ENCODE measurements around the gene ZNF763. TPM values are rescaled to one million over a fixed set of nuclear protein-coding genes. Genes with fewer than 3 reads are reported as not detected.

ZNF763 gene
- 0.55 and 0.72 TPM in 2 replicates for polyA plus RNA-seq (2012; rRNA removed)
- 0.72 and 0.86 TPM in 2 replicates for polyA plus RNA-seq (2012; cell fraction: cytosol; rRNA removed)
- polyA plus RNA-seq (2012; cell fraction: nucleus; rRNA removed): 1.2 and 2.5 TPM in 2 replicates

DNA sequence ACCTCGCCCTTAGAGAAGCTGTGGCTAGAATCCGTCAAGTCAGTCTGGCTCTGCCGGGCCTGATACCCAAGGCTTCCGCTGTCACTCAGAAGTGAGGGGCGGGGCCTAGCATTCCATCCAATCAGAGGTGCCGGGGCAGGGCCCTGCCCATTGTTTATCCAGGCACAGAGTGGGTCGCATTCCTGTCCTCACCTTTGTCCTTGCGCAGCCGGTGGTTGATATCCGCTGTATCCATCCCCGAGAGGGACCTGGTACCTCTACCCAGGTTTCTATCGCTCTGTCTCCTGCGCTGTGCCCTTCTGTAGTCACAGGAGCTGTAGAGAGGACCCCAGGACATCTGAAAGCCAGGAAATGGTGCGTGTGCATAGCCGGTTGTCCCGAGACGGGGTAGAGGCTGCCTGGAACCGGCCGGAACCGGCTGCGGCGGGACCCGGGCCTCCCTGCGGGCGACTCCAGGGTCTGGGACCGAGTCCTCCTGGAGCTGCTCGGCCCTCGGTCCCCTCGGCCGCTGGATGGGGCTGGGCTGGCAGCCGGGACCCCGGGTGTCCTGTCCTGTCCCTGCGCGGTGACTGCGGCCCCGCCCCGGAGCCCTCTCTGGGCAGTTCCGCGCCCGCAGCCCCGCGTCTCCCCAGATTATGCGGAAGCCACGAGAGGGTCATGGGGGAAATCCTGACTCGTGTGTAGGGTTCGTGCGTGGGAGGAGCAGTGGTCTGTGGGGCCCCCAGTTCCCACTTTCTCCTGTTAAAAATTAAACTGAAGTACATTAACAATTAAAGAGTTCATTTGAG, at the start of gene ZNF763:
TSS of gene ZNF763 (plus strand) at position 183 of the 788 bp plus-strand sequence. CDS start at position 352, 169 bp downstream.
- peak; percentile 92 for DNase-seq
- Histone ChIP-seq H3K9ac (peak within 1 kb of the TSS; percentile 69), H3K4me1 (ENCODE audit: control insufficient read depth in 1 of 2, insufficient read depth in 2 of 2, low read depth in 1 of 2, low read length in 1 of 2) (peaks cover 0 to 7% of the 10 kb centered on the region in 2 experiments; a peak in 1 of 4 replicates), H3K9me2 (no peaks in the 10 kb centered on the region), H3K36me3 (replicated peaks in 1 of 2; ENCODE audit: control insufficient read depth in 1 of 2, insufficient read depth in 2 of 2, low read length in 1 of 2) (no peaks in the 10 kb centered on the region), H3K27me3 (ENCODE audit: insufficient read depth) (no peaks in the 10 kb centered on the region), H3K9me3 (no peaks in the 10 kb centered on the region), H4K20me1 (ENCODE audit: insufficient read depth) (no peaks in the 10 kb centered on the region), H3K4me3 (ENCODE audit: low read depth in 2 of 2, low read length in 1 of 2) (peak within 1 kb of the TSS; percentile 65), H3K4me2 (peak within 1 kb of the TSS; percentile 74), H2AFZ (ENCODE audit: low read depth) (peak within 1 kb of the TSS; percentile 77), H3K27ac (ENCODE audit: low read depth in 2 of 2, low read length in 1 of 2) (peak within 1 kb of the TSS; percentile 30 to 72), H3K79me2 (ENCODE audit: insufficient read depth) (no peaks in the 10 kb centered on the region), H3F3A (replicated peaks; ENCODE audit: insufficient read depth) (peaks cover 5% of the 10 kb centered on the region)
- WGBS (ENCODE audit: low lambda C conversion rate): 3% methylated on average over 31 of the region's 47 CpGs
- POLR2A ChIA-PET: interaction anchor here (0.5 to 2.5 kb wide), 9 partner anchors 10 to 675 kb away, joined by 3 to 12 read pairs (median 4); partner anchors contain the start of genes ZNF20, ZNF491 and ZNF878
- CTCF ChIA-PET: interaction anchor here (0.6 to 7.8 kb wide), 12 partner anchors 10 to 175 kb away, joined by 3 to 123 read pairs (median 8); partner anchors contain the start of genes ZNF20, ZNF491, ZNF700 and ZNF878
- no peak; the same call in 1 of the 2 replicates for TF ChIP-seq FOXJ3 (CRISPR knock-in tag; IDR thresholded peaks at IDR 0.05)
- no peak for TF ChIP-seq TCF12 (IDR thresholded peaks at IDR 0.05)
- 0 out of 2 replicates have a peak, but pooled peaks have one; percentile 44 for TF ChIP-seq RFX5 (IDR thresholded peaks at IDR 0.05; ENCODE audit: low read length)
- TF ChIP-seq GABPA (IDR thresholded peaks at IDR 0.05; ENCODE audit: low read depth): no peak
- no peak for TF ChIP-seq ELF1 (IDR thresholded peaks at IDR 0.05)
- peak; percentile 84 for TF ChIP-seq MXI1 (IDR thresholded peaks at IDR 0.05; ENCODE audit: low read depth, low read length)
- TF ChIP-seq FOXM1 (IDR thresholded peaks at IDR 0.05; ENCODE audit: low read depth): no peak
- TF ChIP-seq, protein P1, sequence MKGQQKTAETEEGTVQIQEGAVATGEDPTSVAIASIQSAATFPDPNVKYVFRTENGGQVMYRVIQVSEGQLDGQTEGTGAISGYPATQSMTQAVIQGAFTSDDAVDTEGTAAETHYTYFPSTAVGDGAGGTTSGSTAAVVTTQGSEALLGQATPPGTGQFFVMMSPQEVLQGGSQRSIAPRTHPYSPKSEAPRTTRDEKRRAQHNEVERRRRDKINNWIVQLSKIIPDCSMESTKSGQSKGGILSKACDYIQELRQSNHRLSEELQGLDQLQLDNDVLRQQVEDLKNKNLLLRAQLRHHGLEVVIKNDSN (IDR thresholded peaks at IDR 0.05; ENCODE audit: borderline replicate concordance, low read depth): no peak
- TF ChIP-seq RCOR1 (IDR thresholded peaks at IDR 0.05; ENCODE audit: low read length): no peak
- TF ChIP-seq, protein P2, sequence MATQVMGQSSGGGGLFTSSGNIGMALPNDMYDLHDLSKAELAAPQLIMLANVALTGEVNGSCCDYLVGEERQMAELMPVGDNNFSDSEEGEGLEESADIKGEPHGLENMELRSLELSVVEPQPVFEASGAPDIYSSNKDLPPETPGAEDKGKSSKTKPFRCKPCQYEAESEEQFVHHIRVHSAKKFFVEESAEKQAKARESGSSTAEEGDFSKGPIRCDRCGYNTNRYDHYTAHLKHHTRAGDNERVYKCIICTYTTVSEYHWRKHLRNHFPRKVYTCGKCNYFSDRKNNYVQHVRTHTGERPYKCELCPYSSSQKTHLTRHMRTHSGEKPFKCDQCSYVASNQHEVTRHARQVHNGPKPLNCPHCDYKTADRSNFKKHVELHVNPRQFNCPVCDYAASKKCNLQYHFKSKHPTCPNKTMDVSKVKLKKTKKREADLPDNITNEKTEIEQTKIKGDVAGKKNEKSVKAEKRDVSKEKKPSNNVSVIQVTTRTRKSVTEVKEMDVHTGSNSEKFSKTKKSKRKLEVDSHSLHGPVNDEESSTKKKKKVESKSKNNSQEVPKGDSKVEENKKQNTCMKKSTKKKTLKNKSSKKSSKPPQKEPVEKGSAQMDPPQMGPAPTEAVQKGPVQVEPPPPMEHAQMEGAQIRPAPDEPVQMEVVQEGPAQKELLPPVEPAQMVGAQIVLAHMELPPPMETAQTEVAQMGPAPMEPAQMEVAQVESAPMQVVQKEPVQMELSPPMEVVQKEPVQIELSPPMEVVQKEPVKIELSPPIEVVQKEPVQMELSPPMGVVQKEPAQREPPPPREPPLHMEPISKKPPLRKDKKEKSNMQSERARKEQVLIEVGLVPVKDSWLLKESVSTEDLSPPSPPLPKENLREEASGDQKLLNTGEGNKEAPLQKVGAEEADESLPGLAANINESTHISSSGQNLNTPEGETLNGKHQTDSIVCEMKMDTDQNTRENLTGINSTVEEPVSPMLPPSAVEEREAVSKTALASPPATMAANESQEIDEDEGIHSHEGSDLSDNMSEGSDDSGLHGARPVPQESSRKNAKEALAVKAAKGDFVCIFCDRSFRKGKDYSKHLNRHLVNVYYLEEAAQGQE (IDR thresholded peaks at IDR 0.05; ENCODE audit: low read depth, low read length): no peak; the same call in 1 of the 2 replicates
- TF ChIP-seq EP300 (IDR thresholded peaks at IDR 0.05; ENCODE audit: borderline replicate concordance in 1 of 2, low read depth in 1 of 2, low read length in 1 of 2): no peak
- TF ChIP-seq JUND (IDR thresholded peaks at IDR 0.05): no peak
- TF ChIP-seq SMC3 (IDR thresholded peaks at IDR 0.05; ENCODE audit: low read depth, low read length): no peak
- TF ChIP-seq, protein P3, sequence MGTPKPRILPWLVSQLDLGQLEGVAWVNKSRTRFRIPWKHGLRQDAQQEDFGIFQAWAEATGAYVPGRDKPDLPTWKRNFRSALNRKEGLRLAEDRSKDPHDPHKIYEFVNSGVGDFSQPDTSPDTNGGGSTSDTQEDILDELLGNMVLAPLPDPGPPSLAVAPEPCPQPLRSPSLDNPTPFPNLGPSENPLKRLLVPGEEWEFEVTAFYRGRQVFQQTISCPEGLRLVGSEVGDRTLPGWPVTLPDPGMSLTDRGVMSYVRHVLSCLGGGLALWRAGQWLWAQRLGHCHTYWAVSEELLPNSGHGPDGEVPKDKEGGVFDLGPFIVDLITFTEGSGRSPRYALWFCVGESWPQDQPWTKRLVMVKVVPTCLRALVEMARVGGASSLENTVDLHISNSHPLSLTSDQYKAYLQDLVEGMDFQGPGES (IDR thresholded peaks at IDR 0.05; ENCODE audit: low read depth, low read length): no peak
- TF ChIP-seq NRF1 (IDR thresholded peaks at IDR 0.05; ENCODE audit: low read depth, low read length): peak; percentile 28; the same call in 1 of the 2 replicates
- TF ChIP-seq RXRA (IDR thresholded peaks at IDR 0.05; ENCODE audit: borderline replicate concordance, low read depth): no peak
- peak; percentile 20 for TF ChIP-seq CHD2 (IDR thresholded peaks at IDR 0.05; ENCODE audit: low read length, partially characterized antibody)
- TF ChIP-seq, protein P4, sequence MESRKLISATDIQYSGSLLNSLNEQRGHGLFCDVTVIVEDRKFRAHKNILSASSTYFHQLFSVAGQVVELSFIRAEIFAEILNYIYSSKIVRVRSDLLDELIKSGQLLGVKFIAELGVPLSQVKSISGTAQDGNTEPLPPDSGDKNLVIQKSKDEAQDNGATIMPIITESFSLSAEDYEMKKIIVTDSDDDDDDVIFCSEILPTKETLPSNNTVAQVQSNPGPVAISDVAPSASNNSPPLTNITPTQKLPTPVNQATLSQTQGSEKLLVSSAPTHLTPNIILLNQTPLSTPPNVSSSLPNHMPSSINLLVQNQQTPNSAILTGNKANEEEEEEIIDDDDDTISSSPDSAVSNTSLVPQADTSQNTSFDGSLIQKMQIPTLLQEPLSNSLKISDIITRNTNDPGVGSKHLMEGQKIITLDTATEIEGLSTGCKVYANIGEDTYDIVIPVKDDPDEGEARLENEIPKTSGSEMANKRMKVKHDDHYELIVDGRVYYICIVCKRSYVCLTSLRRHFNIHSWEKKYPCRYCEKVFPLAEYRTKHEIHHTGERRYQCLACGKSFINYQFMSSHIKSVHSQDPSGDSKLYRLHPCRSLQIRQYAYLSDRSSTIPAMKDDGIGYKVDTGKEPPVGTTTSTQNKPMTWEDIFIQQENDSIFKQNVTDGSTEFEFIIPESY (IDR thresholded peaks at IDR 0.05; ENCODE audit: borderline replicate concordance, low read depth): no peak
- no peak for TF ChIP-seq YY1 (IDR thresholded peaks at IDR 0.05; ENCODE audit: low read depth)
- TF ChIP-seq, protein P5, sequence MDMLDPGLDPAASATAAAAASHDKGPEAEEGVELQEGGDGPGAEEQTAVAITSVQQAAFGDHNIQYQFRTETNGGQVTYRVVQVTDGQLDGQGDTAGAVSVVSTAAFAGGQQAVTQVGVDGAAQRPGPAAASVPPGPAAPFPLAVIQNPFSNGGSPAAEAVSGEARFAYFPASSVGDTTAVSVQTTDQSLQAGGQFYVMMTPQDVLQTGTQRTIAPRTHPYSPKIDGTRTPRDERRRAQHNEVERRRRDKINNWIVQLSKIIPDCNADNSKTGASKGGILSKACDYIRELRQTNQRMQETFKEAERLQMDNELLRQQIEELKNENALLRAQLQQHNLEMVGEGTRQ (IDR thresholded peaks at IDR 0.05; ENCODE audit: borderline replicate concordance, low read depth, low read length): no peak
- TF ChIP-seq NFIC (IDR thresholded peaks at IDR 0.05; ENCODE audit: borderline replicate concordance): no peak
- TF ChIP-seq MEF2A (IDR thresholded peaks at IDR 0.05; ENCODE audit: borderline replicate concordance, low read depth): no peak
- TF ChIP-seq POLR2AphosphoS5 (IDR thresholded peaks at IDR 0.05; ENCODE audit: low read depth, low read length): peak; percentile 81
